GM19324 (cell line): ENCODE data around the gene HNRNPR.
"Not testable (repeated sequence)": the region's sequence is repeated elsewhere in the genome, so short reads cannot be mapped to it uniquely, and the experiment has no call there.

Experiments
- ATAC-seq: cut with Tn5 transposase; IDR thresholded peaks from one replicate; pipeline ENCODE4 v1.9.1; 2021; ENCODE audit warnings: mild to moderate bottlenecking, moderate library complexity; ENCODE audit not compliant: unreplicated experiment, low FRiP score

HNRNPR gene

GRCh38 chr1:23344111-23344986 is at the start of gene HNRNPR:
Gene HNRNPR (minus strand): TSS chr1:23344284. CDS start chr1:23341008, 3,276 bp downstream.
- peak; percentile 90 for ATAC-seq

DNA sequence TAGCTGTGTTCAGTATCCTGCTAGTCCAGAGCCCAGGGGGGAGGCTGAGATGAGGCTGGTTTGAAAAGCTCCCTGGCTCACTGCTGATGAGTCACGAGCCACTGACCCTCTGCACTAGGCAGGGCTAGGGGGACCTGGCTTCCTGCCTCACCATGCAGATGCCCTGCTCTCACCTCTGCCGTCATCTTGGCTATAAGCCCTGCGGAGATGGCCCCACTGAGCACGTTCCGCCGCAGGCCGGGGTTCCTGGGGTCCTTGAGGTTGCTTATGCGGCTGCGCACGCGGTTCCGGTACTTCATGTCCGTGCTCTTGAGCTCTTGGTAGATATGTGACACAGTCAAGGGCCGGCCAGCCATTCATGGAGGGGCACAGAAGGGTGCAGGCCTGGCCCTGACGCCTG is 49.6 kb upstream of the HNRNPR start:
- ATAC-seq: no peak

GRCh38 chr1:23392125-23392855 is 48.2 kb upstream of the HNRNPR start:
- no peak for ATAC-seq

DNA sequence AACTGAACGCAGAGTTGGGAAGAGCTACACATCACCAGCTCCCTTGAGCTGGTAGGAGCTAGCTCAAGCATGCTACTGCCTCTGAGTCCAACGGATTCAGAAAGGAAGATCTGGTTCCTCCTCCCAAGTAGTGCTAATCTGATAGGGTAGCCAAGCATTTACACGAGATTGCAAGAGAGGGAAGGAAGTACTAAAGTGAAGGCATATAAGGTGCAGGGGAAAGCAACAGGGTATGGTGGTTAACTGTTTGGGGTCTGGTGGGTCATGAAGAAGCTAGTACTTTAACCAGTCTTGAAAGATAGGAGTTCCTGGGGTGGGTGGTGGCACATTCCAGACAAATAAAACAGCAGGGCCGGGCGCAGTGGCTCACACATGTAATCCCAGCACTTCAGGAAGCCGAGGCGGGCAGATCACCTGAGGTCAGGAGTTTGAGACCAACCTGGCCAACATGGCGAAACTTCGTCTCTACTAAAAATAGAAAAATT is 45.8 kb upstream of the HNRNPR start:
- ATAC-seq: no peak

GRCh38 chr1:23387494-23387893 is 43.4 kb upstream of the HNRNPR start:
- no peak for ATAC-seq

DNA sequence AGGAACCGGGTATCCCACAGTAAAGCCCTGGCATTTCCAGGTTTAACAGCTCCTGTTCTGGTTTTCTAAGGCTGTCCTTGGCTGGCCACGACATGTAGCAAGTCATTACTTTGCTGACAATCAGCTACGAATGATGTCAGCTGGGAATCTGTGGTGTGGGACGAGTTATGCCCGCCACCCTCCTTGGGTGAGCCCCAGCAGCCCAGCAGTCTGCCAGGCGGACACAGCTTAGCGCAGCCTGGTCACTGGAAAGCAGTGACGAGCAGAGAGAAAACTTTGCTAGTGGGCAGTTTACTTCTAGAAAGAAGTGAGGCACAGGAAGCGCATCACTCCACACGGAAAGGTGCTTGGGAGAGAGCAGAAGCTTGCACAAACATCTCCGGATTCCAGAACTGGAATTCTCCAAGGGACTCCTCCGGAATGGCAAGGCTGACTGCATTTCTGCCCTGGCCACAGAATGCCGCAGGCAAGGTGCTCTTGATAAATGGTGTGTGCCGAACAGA is 41.1 kb upstream of the HNRNPR start:
- ATAC-seq: no peak

DNA sequence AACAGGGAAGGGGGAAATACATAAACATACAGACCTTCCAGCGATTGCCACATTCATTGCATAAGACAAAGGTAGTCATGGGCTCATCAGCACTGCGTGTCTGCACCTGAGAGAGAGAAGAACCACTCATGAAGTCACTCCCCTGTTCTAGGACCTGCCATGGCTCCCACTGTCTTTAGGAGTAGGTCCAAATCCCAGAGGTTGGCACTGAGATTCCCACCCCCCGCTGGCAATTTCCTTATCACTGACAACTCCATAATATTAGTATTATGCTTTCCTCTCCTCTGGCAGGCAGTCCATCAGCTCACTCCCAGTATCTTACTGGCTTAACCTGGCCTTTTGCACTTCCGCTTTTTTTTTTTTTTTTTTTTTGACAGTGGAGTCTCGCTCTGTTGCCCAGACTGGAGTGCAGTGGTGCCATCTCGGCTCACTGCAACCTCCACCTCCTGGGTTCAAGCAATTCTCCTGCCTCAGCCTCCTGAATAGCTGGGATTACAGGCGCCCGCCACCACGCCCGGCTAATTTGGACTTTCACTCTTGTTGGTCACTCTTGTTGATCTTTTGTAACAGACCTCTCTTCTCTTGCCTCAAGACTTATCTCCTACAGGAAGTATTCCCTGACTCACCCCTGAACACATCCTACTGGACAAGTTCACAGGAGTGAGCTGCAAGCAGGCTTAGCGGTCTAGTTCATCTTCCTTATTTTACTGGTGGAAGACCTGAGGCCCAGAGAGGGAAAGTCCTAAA is 40.4 kb upstream of the HNRNPR start:
- no peak for ATAC-seq

- no peak for ATAC-seq
Measured at GRCh38 chr1:23383577-23384311, 39.7 kb upstream of the HNRNPR start.

DNA sequence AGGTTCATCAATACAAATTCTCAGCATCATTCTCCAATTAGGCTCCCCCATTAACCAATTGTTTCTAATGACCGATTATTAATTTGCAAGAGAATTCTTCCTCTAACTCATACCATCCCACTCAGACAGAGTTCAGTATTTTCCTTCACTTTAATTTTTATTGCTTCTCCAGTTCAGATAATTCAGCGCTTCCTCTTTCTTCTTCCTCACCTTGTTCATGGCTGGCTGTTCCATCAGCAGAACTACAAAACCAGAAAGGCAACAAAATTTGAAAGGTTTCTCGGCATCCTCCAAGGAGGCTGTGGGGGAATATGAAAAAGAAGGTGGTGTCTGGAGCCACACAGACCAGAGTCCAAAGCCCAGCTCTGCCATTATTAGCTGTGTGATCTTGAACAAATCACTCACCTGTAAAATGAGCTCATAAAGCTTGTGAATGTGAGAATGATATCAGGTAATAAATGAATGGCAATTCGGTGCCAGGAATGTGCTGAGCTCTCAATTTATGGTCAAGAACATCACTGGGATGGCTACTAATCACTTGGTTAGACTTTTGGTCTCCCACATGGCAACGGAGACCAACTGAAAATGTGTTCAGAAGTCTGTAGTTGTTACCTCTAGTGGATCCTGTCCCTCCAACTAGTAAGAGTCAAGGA is 37.3 kb upstream of the HNRNPR start:
- no peak for ATAC-seq

DNA sequence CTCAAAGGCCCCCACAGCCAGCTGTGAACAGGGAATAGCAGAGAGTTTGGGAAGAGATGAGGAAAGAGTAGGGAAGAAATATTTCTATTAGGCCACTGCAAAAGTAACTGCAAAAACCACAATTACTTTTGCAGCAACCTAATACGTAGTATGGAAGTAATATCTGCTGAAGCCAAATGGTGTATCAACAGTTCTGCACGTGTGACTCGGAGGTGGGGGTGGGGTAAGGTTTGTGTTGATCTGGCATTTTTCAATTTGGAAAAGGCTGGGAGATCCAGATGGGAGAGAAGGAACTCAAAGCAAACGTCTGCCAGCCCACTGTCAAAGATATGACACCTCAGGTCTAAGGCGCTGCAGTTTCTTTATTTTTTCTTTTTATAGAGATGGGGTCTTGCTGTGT is 36.6 kb upstream of the HNRNPR start:
- ATAC-seq: no peak

- ATAC-seq: not testable (repeated sequence)
Measured at GRCh38 chr1:23380236-23380635, 36.2 kb upstream of the HNRNPR start.

DNA sequence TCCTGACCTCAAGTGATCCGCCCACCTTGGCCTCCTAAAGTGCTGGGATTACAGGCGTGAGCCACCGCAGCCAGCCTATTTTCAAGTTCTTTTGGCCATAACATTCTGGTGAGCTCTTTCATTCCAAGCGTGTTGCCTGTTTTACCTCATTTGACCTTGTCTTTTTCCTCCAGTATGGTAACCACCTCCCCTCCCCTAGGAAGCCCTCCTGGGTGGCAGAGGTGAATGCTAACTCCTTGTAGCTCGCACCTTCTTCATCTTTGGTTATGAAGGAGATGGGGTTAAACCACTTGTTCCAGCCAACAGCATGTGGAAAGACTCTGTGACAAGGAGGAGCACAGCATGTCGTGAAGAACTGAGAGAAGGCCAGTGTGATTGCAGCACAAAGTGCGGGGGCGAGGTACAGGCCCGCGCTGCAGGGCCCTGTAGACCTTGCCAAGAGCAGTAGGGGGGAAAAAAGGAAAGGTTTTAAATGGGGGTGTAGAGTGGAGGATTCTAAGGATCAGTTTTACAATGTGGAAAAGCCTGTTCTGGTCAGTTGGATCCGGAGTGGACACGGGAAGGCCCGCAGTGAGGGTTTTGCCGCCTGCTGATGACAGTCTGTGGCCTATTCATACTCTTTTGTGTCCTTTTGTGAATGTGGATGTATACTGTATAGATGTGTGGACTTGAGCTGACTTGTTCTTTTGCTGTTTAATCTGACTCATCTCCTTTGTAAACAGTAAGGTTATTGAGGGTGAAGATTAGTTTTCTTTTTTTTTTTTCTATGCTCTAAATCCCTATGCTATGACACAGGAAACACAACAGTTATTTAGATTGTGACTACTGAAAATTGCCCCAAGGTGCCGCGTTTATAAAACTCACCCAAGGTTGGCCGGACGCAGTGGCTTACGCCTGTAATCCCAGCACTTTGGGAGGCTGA is 33.1 kb upstream of the HNRNPR start:
- no peak for ATAC-seq

- not testable (repeated sequence) for ATAC-seq
Measured at GRCh38 chr1:23374079-23374735, 30.1 kb upstream of the HNRNPR start.

DNA sequence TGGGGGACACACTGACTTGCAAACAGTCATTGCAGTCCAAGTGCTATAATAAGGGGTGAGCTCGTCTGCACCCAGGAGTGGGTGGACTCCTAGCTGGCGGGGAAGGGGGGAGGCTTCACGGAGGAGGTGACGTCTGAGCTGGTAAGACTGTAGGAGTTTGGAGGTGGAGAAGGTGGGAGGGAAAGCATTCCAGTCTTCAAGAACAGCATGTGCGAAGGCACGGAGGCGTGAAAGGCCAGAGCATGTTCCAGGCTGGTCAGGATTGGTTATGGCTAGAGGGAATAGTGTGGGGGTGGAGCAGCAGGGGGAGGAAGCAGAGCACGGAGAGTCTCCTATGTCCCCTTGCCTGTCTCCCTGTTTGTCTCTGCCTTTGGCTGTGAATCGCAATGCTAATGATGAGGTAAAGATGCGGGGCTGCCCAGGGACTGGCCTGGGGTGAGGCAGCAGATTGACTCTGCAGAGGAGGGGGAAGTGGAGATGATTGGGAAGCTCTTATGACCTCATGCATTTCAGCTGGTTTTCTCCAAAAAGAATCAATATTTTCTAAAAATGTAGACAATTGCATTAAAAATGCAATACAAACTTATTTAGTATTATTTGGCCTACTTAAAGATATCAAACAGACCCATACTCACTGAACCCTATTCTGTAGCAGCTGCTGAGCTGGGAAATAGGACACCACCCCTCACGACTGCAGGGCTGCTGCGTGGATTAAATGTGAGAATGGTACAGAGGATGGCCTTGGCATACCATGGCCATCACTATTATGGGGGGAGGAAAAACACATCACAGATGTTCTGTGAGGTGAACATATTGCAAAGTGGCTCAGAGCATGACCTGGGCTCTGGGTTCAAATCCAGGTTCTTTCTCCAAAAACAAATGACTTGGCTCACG is 28.1 kb upstream of the HNRNPR start:
- ATAC-seq: no peak

GRCh38 chr1:23370709-23371584 is 26.9 kb upstream of the HNRNPR start:
- ATAC-seq: no peak

- ATAC-seq: no peak
Measured at GRCh38 chr1:23370330-23370708, 26.2 kb upstream of the HNRNPR start.
